Measurements from ENCODE around the gene NCOA1.
"Not testable (repeated sequence)": the region's sequence is repeated elsewhere in the genome, so short reads cannot be mapped to it uniquely, and the experiment has no call there.

The NCOA1 gene

GRCh38 chr2:24542269-24542872 is 51.3 kb downstream of the NCOA1 start:
- DNase-seq, result no peak

- DNase-seq, result no peak
Measured at GRCh38 chr2:24543252-24543651, 52.2 kb downstream of the NCOA1 start.

- DNase-seq, result no peak
Measured at GRCh38 chr2:24544456-24545115, 53.5 kb downstream of the NCOA1 start.

- no peak for DNase-seq
Measured at GRCh38 chr2:24546669-24547068, 55.6 kb downstream of the NCOA1 start.

- DNase-seq, result no peak
Measured at GRCh38 chr2:24548058-24548457, 57.0 kb downstream of the NCOA1 start.

- DNase-seq, result not testable (repeated sequence)
Measured at GRCh38 chr2:24550301-24550700, 59.2 kb downstream of the NCOA1 start.

GRCh38 chr2:24551016-24551415 is 60.0 kb downstream of the NCOA1 start:
- DNase-seq, result no peak

- DNase-seq, result no peak
Measured at GRCh38 chr2:24552836-24553235, 61.8 kb downstream of the NCOA1 start.

- no peak for DNase-seq
Measured at GRCh38 chr2:24558781-24559472, 67.9 kb downstream of the NCOA1 start.

GRCh38 chr2:24559473-24560113 is 68.5 kb downstream of the NCOA1 start:
- DNase-seq, result no peak

- DNase-seq, result no peak
Measured at GRCh38 chr2:24565537-24565936, 74.5 kb downstream of the NCOA1 start.

GRCh38 chr2:24566209-24566608 is 75.2 kb downstream of the NCOA1 start:
- DNase-seq, result no peak

- DNase-seq, result no peak
Measured at GRCh38 chr2:24566630-24567029, 75.6 kb downstream of the NCOA1 start.

GRCh38 chr2:24568551-24568950 is 77.5 kb downstream of the NCOA1 start:
- no peak for DNase-seq

GRCh38 chr2:24569565-24569964 is 78.5 kb downstream of the NCOA1 start:
- DNase-seq, result not testable (repeated sequence)

GRCh38 chr2:24570225-24570624 is 79.2 kb downstream of the NCOA1 start:
- no peak for DNase-seq

- no peak for DNase-seq
Measured at GRCh38 chr2:24571828-24572442, 80.9 kb downstream of the NCOA1 start.

GRCh38 chr2:24576146-24576545 is 85.1 kb downstream of the NCOA1 start:
- no peak for DNase-seq

- no peak for DNase-seq
Measured at GRCh38 chr2:24576617-24577016, 85.6 kb downstream of the NCOA1 start.

- DNase-seq, result no peak
Measured at GRCh38 chr2:24577481-24577880, 86.4 kb downstream of the NCOA1 start.

GRCh38 chr2:24579053-24579803 is 88.2 kb downstream of the NCOA1 start:
- no peak for DNase-seq

GRCh38 chr2:24580561-24580960 is 89.5 kb downstream of the NCOA1 start:
- no peak for DNase-seq

- not testable (repeated sequence) for DNase-seq
Measured at GRCh38 chr2:24581971-24582370, 90.9 kb downstream of the NCOA1 start.
